ENCODE measurements around the gene ACOT9. TPM values are rescaled to one million over a fixed set of nuclear protein-coding genes. Genes with fewer than 3 reads are reported as not detected.

ACOT9 gene
- total RNA-seq, 1 experiment from 2014 or later = 35.1 TPM

- ChIA-PET CTCF (interaction anchor here (1.0 kb wide), 1 partner anchor 114 kb away, joined by 3 read pairs; no protein-coding TSS in a partner anchor), POLR2A (no interaction called here)
- TF ChIP-seq CTCF (IDR thresholded peaks at IDR 0.05; ENCODE audit: insufficient read depth in 1 of 2, low read depth in 1 of 2, low read length in 1 of 2, severe bottlenecking in 1 of 2, unreplicated experiment in 1 of 2) = no peak
- no peak overlapping the region for H3K4me3 Mint-ChIP-seq (ENCODE audit: unreplicated experiment)
- intact Hi-C loops (cut with micrococcal nuclease; ENCODE audit: unreplicated experiment) = no loop called here
- Histone ChIP-seq H3K4me3 (ENCODE audit: low read depth, low read length) (no peak overlapping the region), H3K4me1 (peaks cover 5% of the 10 kb centered on the region; the same call in 1 of the 2 replicates), H3K27me3 (replicated peaks; ENCODE audit: control insufficient read depth, insufficient read depth, low read length) (no peaks in the 10 kb centered on the region), H3K36me3 (ENCODE audit: control insufficient read depth, insufficient read depth, low read length) (no peaks in the 10 kb centered on the region), H3K9me3 (no peaks in the 10 kb centered on the region)
- no peaks in the 10 kb centered on the region for H3K27me3 Mint-ChIP-seq (ENCODE audit: insufficient read depth, unreplicated experiment)
- DNase-seq = no peak
- H3K27ac Mint-ChIP-seq (ENCODE audit: unreplicated experiment) = no peak overlapping the region
- no peaks in the 10 kb centered on the region for H3K9me3 Mint-ChIP-seq (ENCODE audit: unreplicated experiment)
- BruUV-seq (replicated peaks) = no TSS peak
- H3K36me3 Mint-ChIP-seq (ENCODE audit: insufficient read depth, unreplicated experiment) = peaks cover 40% of the 10 kb centered on the region
- no peaks in the 10 kb centered on the region for H3K4me1 Mint-ChIP-seq (ENCODE audit: low read depth, unreplicated experiment)
These were observed 44.7 kb upstream of the ACOT9 start for GRCh38 chrX:23787745-23788118.

DNA sequence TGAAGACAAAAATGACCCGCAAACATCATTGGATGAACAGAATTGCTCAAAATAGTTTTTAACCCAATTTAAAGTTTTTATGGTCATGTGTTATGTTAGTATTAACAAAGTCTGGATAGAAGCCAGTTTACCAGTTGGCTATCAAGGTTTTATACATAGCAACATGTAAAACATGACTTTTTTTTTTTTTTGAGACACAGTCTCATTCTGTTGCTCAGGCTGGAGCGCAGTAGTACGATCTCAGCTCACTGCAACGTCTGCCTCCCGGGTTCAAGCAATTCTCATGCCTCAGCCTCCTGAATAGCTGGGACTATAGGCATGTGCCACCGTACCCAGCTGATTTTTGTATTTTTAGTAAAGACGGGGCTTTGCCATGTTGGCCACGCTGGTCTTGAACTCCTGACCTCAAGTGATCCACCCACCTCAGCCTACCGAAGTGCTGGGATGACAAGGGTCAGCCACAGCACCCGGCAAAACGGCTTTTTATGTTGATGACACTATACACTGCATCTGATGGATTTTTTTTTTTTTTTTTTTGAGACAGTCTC lies 43.3 kb upstream of the ACOT9 start:
- ChIA-PET POLR2A (no interaction called here), CTCF (no interaction called here)
- no peaks in the 10 kb centered on the region for H3K9me3 Mint-ChIP-seq (ENCODE audit: unreplicated experiment)
- no peak overlapping the region for H3K4me3 Mint-ChIP-seq (ENCODE audit: unreplicated experiment)
- H3K27me3 ChIP-seq (replicated peaks; ENCODE audit: control insufficient read depth, insufficient read depth, low read length) = no peaks in the 10 kb centered on the region
- H3K27me3 Mint-ChIP-seq (ENCODE audit: insufficient read depth, unreplicated experiment) = no peaks in the 10 kb centered on the region
- BruUV-seq (replicated peaks) = no TSS peak
- intact Hi-C loops (cut with micrococcal nuclease; ENCODE audit: unreplicated experiment) = no loop called here
- TF ChIP-seq CTCF (IDR thresholded peaks at IDR 0.05; ENCODE audit: insufficient read depth in 1 of 2, low read depth in 1 of 2, low read length in 1 of 2, severe bottlenecking in 1 of 2, unreplicated experiment in 1 of 2) = no peak
- H3K36me3 ChIP-seq (ENCODE audit: control insufficient read depth, insufficient read depth, low read length) = no peaks in the 10 kb centered on the region
- no peak overlapping the region for H3K4me3 ChIP-seq (ENCODE audit: low read depth, low read length)
- peaks cover 9% of the 10 kb centered on the region for H3K4me1 ChIP-seq
- H3K4me1 Mint-ChIP-seq (ENCODE audit: low read depth, unreplicated experiment) = no peaks in the 10 kb centered on the region
- H3K36me3 Mint-ChIP-seq (ENCODE audit: insufficient read depth, unreplicated experiment) = peaks cover 40% of the 10 kb centered on the region
- DNase-seq = no peak
- H3K9me3 ChIP-seq = no peaks in the 10 kb centered on the region
- H3K27ac Mint-ChIP-seq (ENCODE audit: unreplicated experiment) = no peak overlapping the region

- no peaks in the 10 kb centered on the region for H3K27me3 Mint-ChIP-seq (ENCODE audit: insufficient read depth, unreplicated experiment)
- no TSS peak for BruUV-seq (replicated peaks)
These were observed 42.5 kb upstream of the ACOT9 start for GRCh38 chrX:23785580-23785979.

More at GRCh38 chrX:23785580-23785979, 42.5 kb upstream of the ACOT9 start:
- Mint-ChIP-seq H3K36me3 (ENCODE audit: insufficient read depth, unreplicated experiment) (peaks cover 40% of the 10 kb centered on the region), H3K4me1 (ENCODE audit: low read depth, unreplicated experiment) (no peaks in the 10 kb centered on the region), H3K9me3 (ENCODE audit: unreplicated experiment) (no peaks in the 10 kb centered on the region), H3K4me3 (ENCODE audit: unreplicated experiment) (peak overlapping the region; percentile 92), H3K27ac (ENCODE audit: unreplicated experiment) (no peak overlapping the region)
- Histone ChIP-seq H3K36me3 (ENCODE audit: control insufficient read depth, insufficient read depth, low read length) (no peaks in the 10 kb centered on the region), H3K9me3 (no peaks in the 10 kb centered on the region), H3K27me3 (replicated peaks; ENCODE audit: control insufficient read depth, insufficient read depth, low read length) (no peaks in the 10 kb centered on the region), H3K4me3 (ENCODE audit: low read depth, low read length) (no peak overlapping the region), H3K4me1 (peaks cover 9% of the 10 kb centered on the region)
- ChIA-PET CTCF (no interaction called here), POLR2A (interaction anchor here (0.6 kb wide), 1 partner anchor 268 kb away, joined by 3 read pairs; no protein-coding TSS in a partner anchor)
- intact Hi-C loops (cut with micrococcal nuclease; ENCODE audit: unreplicated experiment) = no loop called here
- no peak for TF ChIP-seq CTCF (IDR thresholded peaks at IDR 0.05; ENCODE audit: insufficient read depth in 1 of 2, low read depth in 1 of 2, low read length in 1 of 2, severe bottlenecking in 1 of 2, unreplicated experiment in 1 of 2)
- no peak for DNase-seq

Measured in Caco-2 (cell line).